Adrenal gland (tissue), 19 donors: ENCODE results near the gene ZNF644. TPM values are rescaled to one million over a fixed set of nuclear protein-coding genes. Genes with fewer than 3 reads are reported as not detected.

Source experiments
- DNase-seq, 7 donors: peaks; one replicate each; pipeline ENCODE4 v3.0.0-alpha.2; 2019 to 2020
- H3K27ac ChIP-seq, 5 donors: fragments of 200-600 bp; sonication (generic) in 4 of 5; 1 replicate in 3 of 5; 2 replicates in 2 of 5; pipeline versions ENCODE4 v1.5.1 to v1.8.0; 2016 to 2020; ENCODE audit warnings: mild to moderate bottlenecking in 1 of 5
- H3K27me3 ChIP-seq: fragments of 200-600 bp; 2 replicates; pipeline ENCODE4 v1.8.0; 2021
- H3K36me3 ChIP-seq, 2 donors: fragments of 200-600 bp; replicated peaks in 1 of 2; 1 replicate in 1 of 2; 2 replicates in 1 of 2; pipeline versions ENCODE4 v1.5.1 to v1.8.0; 2018 to 2022
- H3K4me1 ChIP-seq, 2 donors: fragments of 200-600 bp; replicated peaks in 1 of 2; 1 replicate in 1 of 2; 2 replicates in 1 of 2; pipeline versions ENCODE4 v1.5.1 to v1.8.0; 2018 to 2021
- H3K4me3 ChIP-seq, 4 donors: fragments of 200-600 bp; sonication (generic) in 3 of 4; one replicate each; pipeline ENCODE4 v1.5.1; 2016 to 2018
- H3K9me3 ChIP-seq, 3 donors: fragments of 200-600 bp; sonication (generic) in 1 of 3; replicated peaks in 1 of 3; 1 replicate in 2 of 3; 2 replicates in 1 of 3; pipeline versions ENCODE4 v1.5.1 to v1.8.0; 2016 to 2021
- POLR2A ChIP-seq, 2 donors: fragments of 450-650 bp; IDR thresholded peaks; one replicate each; pipeline ENCODE4 v1.6.1; 2017; ENCODE audit warnings: antibody characterized with exemption in 2 of 2, mild to moderate bottlenecking in 2 of 2, moderate library complexity in 1 of 2
- WGBS, 4 donors: extraction: QIAGEN DNeasy Blood & Tissue Kit in 2 of 4; methylation state at CpG; one replicate each; pipeline versions ENCODE4 v1.1.5 to v1.1.7; 2013 to 2017; 5-methylcytosine and 5-hydroxymethylcytosine counted together
- intact Hi-C, 2 donors: fragments of 100-400 bp; cut with DNase I; formaldehyde crosslinking; loops; one replicate each; pipeline versions ENCODE4 v1.14.1 to v1.15.0; 2022 to 2023
- long read RNA-seq, 10 donors: library from polyadenylated mRNA in 3 of 10; unstranded in 2 of 10; stranded (forward) in 1 of 10; transcript quantifications; one replicate each; pipeline ENCODE4 v2.0.0 and lab custom pipeline, GENCODE V29; 2021 to 2026
- polyA plus RNA-seq, 3 donors: library from polyadenylated mRNA; stranded (reverse); fragments of 200-250 nt in 2 of 3; fragments of 350-450 nt in 1 of 3; fragmentation: Illumina TruSeq in 1 of 3; extraction: RNeasy Lipid Tissue Mini Kit (QIAGEN cat#74804) in 1 of 3; gene quantifications; one replicate each; pipeline ENCODE4 v1.2.3, GENCODE V29; 2013 to 2014
- total RNA-seq, 9 donors: library from RNA; depleted of rRNA in 4 of 9; stranded (reverse); fragments of >200 nt in 4 of 9; fragments of 120-200 nt in 1 of 9; fragmentation: NEBNext Ultra II Directional in 1 of 9; extraction: Animal tissue kit (Norgen Biotek cat#: 25700) in 1 of 9; gene quantifications; one replicate each; pipeline versions ENCODE4 v1.1.0 to v1.2.4, GENCODE V29; 2013 to 2023
- TF ChIP-seq, protein P1 (sequence below), 6 experiments: fragments of 450-650 bp in 4 of 6; fragments of 200-600 bp in 2 of 6; sonication (generic) in 1 of 6; IDR thresholded peaks; 1 replicate in 5 of 6; 2 replicates in 1 of 6; pipeline versions ENCODE4 v1.5.1 to v1.8.0; 2016 to 2021; ENCODE audit warnings: antibody characterized with exemption in 6 of 6, mild to moderate bottlenecking in 2 of 6, moderate library complexity in 1 of 6
- donor health status: healthy with polysubstance abuse.
- donor health status: Bipolar disorder and iron deficiency.
- donor health status: DM: yes; HTN: yes; CAD: no.
- donor health status: DM: no; HTN: no; CAD: no.
- donor health status: DM: no; HTN: no; CAD: no.
- donor health status: DM: yes; HTN: yes; CAD: no.

The ZNF644 gene
- 10 to 100 TPM; 15.7 to 60.2 (median 33.5) TPM for total RNA-seq
- 10 to 100 TPM; 16.1 to 34.4 (median 23.2) TPM for polyA plus RNA-seq
- long read RNA-seq, donor 1, partial matches to known transcripts = 0 of 4 reads
- long read RNA-seq, donor 1, other reads (novel, unspliced or antisense) = 0 of 4 reads
- long read RNA-seq, donor 2, full-length matches to known transcripts = 6 of 6 reads
- long read RNA-seq, donor 2, partial matches to known transcripts = 0 of 6 reads
- long read RNA-seq, donor 2, other reads (novel, unspliced or antisense) = 0 of 6 reads
- long read RNA-seq, donor 3, full-length matches to known transcripts = 6 of 6 reads
- long read RNA-seq, donor 3, partial matches to known transcripts = 0 of 6 reads
- long read RNA-seq, donor 3, other reads (novel, unspliced or antisense) = 0 of 6 reads
- long read RNA-seq, donor 4, transcript ZNF644-211 (3 exons, 514 nt) = major isoform, 7 of 18 reads
- long read RNA-seq, donor 4, partial matches to known transcripts = 0 of 18 reads
- long read RNA-seq, donor 4, other reads (novel, unspliced or antisense) = 7 of 18 reads
- long read RNA-seq, donor 5, full-length matches to known transcripts = 5 of 14 reads
- long read RNA-seq, donor 5, partial matches to known transcripts = 1 of 14 reads
- long read RNA-seq, donor 5, other reads (novel, unspliced or antisense) = 8 of 14 reads
- long read RNA-seq, donor 6, partial matches to known transcripts = 1 of 5 reads
- long read RNA-seq, donor 6, other reads (novel, unspliced or antisense) = 1 of 5 reads
- long read RNA-seq, donor 7, partial matches to known transcripts = 0 of 1 reads
- long read RNA-seq, donor 7, other reads (novel, unspliced or antisense) = 0 of 1 reads
- long read RNA-seq, donor 8, partial matches to known transcripts = 0 of 5 reads
- long read RNA-seq, donor 8, other reads (novel, unspliced or antisense) = 0 of 5 reads
- long read RNA-seq, donor 9, full-length matches to known transcripts = 4 of 4 reads
- long read RNA-seq, donor 9, partial matches to known transcripts = 0 of 4 reads
- long read RNA-seq, donor 9, other reads (novel, unspliced or antisense) = 0 of 4 reads
- long read RNA-seq, donor 10, full-length matches to known transcripts = 4 of 4 reads
- long read RNA-seq, donor 10, partial matches to known transcripts = 0 of 4 reads
- long read RNA-seq, donor 10, other reads (novel, unspliced or antisense) = 0 of 4 reads

DNA sequence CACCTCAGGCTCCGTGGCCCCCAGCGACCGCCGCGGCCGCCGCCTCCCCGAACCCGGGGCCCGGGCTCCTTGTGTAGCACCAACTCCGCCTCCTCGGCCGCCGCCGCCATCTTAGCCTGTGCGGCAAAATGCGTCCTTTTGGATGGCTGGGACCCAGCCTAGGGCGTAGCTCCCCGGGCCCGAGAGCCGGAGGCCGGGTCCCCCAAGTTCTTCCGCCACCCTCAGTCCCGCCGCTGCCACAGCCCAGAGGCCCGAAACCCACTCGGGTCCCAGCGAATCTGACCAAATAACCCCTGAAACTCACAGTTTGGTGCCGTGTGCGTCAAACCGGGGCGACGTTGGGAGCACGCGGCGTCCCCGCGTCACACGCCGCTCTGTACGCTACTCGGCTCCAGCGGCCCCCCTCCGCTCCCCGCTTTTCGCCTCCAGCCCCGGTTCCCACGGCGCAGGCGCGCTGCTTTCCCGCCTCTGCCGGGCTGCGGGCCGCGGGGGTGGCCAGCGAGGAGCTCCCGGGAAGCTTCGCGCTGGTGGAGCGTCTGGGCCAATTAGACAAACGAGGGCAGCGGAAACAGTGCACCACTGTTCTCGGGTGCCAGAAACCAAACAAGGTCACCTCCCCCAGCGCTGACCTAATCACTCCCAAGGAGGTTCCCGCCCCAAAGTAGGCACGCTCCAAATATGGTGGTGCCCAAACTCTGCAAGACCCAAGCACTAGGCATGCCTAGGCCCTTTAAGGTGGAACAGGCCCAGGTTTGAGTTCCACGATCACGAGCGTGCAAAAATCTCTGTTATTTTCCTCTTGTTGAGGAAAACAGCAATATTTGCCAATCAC, at the start of gene ZNF644:
TSS of gene ZNF644 (minus strand) at position 350 of the 832 bp plus-strand sequence. CDS start 39,682 bp downstream, outside the sequence.
- WGBS, 4 donors = 0 to 2% (median 1%) methylated on average over 3 to 70 of the region's 70 CpGs
- TF ChIP-seq, protein P1, sequence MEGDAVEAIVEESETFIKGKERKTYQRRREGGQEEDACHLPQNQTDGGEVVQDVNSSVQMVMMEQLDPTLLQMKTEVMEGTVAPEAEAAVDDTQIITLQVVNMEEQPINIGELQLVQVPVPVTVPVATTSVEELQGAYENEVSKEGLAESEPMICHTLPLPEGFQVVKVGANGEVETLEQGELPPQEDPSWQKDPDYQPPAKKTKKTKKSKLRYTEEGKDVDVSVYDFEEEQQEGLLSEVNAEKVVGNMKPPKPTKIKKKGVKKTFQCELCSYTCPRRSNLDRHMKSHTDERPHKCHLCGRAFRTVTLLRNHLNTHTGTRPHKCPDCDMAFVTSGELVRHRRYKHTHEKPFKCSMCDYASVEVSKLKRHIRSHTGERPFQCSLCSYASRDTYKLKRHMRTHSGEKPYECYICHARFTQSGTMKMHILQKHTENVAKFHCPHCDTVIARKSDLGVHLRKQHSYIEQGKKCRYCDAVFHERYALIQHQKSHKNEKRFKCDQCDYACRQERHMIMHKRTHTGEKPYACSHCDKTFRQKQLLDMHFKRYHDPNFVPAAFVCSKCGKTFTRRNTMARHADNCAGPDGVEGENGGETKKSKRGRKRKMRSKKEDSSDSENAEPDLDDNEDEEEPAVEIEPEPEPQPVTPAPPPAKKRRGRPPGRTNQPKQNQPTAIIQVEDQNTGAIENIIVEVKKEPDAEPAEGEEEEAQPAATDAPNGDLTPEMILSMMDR (IDR thresholded peaks at IDR 0.05) = no peak
- peak; percentile 79 to 81 for TF ChIP-seq POLR2A (IDR thresholded peaks at IDR 0.05)
- H3K4me1 ChIP-seq = peaks cover 10 to 47% of the 10 kb centered on the region in 2 donors
- peak within 1 kb of the TSS; percentile 86 to 100 (median 99) for H3K27ac ChIP-seq
- peak within 1 kb of the TSS; percentile 56 to 90 (median 60) for H3K4me3 ChIP-seq
- H3K27me3 ChIP-seq = no peaks in the 10 kb centered on the region
- DNase-seq = peak; percentile 91 to 96 (median 94)
- intact Hi-C loops = no loop called here
- no peaks in the 10 kb centered on the region for H3K9me3 ChIP-seq
- no peaks in the 10 kb centered on the region for H3K36me3 ChIP-seq

DNA sequence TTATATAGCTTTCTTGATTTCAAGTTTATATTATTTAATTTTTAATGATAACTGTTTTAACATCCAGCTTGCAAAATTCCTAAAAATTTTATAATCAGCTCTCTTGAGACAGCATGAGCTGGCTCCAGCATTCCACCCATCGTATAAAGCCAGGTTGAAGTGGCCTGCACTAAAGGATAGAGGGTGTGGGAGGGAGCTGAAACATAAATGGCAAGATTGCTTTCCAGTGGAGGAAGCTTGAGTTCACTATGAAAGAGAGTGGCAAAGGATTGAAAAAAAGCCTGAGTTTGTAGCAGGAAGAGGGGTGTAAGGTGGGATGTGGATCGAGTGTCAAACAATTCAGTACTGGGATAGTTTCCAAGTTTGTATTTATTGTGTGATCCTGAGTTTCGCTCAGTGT, 48.5 kb upstream of the ZNF644 start:
- no peaks in the 10 kb centered on the region for H3K9me3 ChIP-seq
- no peak overlapping the region for H3K27ac ChIP-seq
- intact Hi-C loops = no loop called here
- TF ChIP-seq, protein P1 (IDR thresholded peaks at IDR 0.05) = no peak
- TF ChIP-seq POLR2A (IDR thresholded peaks at IDR 0.05) = no peak
- H3K27me3 ChIP-seq = no peaks in the 10 kb centered on the region
- H3K36me3 ChIP-seq = no peaks in the 10 kb centered on the region
- no peaks in the 10 kb centered on the region for H3K4me1 ChIP-seq
- no peak overlapping the region for H3K4me3 ChIP-seq
- WGBS, 4 donors = 40 to 48% (median 45%) methylated on average over 3 of the region's 3 CpGs
- no peak for DNase-seq

DNA sequence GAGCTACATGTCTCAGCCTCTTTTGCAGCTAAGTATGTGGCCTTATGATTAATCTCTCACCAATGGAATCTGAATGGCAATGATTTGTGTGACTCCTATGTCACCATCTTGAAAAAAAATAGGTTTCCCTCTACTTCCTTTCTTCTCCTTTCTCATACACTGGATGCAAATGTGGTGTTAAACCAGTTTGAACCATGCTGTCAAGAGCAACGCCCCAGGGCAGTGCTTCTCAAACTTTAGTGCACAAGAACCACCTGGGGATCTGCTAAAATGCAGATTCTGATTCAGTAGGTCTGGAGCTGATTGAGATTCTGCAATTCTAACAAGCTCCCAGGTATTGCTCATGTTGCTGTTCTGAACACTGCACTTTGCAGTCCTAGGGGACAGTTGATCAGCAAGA, 44.7 kb upstream of the ZNF644 start:
- Histone ChIP-seq H3K4me1 (no peaks in the 10 kb centered on the region), H3K9me3 (no peaks in the 10 kb centered on the region), H3K36me3 (no peaks in the 10 kb centered on the region), H3K4me3 (no peak overlapping the region), H3K27ac (no peak overlapping the region), H3K27me3 (no peaks in the 10 kb centered on the region)
- TF ChIP-seq, protein P1 (IDR thresholded peaks at IDR 0.05) = no peak
- no peak for TF ChIP-seq POLR2A (IDR thresholded peaks at IDR 0.05)
- 14 to 40% (median 27%) methylated on average over 1 of the region's 1 CpG for WGBS, 4 donors
- no peak for DNase-seq
- intact Hi-C loops = no loop called here
